A549 (cell line): ENCODE results near the gene CELSR1.

Source experiments
- CTCF ChIP-seq: fragments of >200 bp; sonication (Bioruptor Twin); formaldehyde crosslinking; IDR thresholded peaks from 3 replicates; pipeline ENCODE4 v1.5.1; 2016
- EHMT2 ChIP-seq: fragments of 200-600 bp; sonication (generic); IDR thresholded peaks from 2 replicates; pipeline ENCODE4 v1.6.1; 2016; ENCODE audit warnings: antibody characterized with exemption, low read depth, mild to moderate bottlenecking, moderate library complexity
- JUN ChIP-seq, 2 experiments: fragments of >200 bp; sonication (Bioruptor Twin); formaldehyde crosslinking; IDR thresholded peaks; 2 replicates in 1 of 2; 3 replicates in 1 of 2; pipeline ENCODE4 v1.6.1; 2016 to 2017
- MAX ChIP-seq: IDR thresholded peaks from 2 replicates; pipeline ENCODE4 v1.6.1; 2012
- POLR2A ChIP-seq: IDR thresholded peaks from 2 replicates; pipeline ENCODE4 v1.6.1; 2012; ENCODE audit warnings: mild to moderate bottlenecking, low read length
- REST ChIP-seq: fragments of 200-600 bp; sonication (generic); IDR thresholded peaks from 2 replicates; pipeline ENCODE4 v1.6.1; 2016; ENCODE audit warnings: antibody characterized with exemption, mild to moderate bottlenecking, moderate library complexity
- SMC3 ChIP-seq: fragments of >200 bp; sonication (Bioruptor Twin); formaldehyde crosslinking; IDR thresholded peaks from 3 replicates; pipeline ENCODE4 v1.6.1; 2018; ENCODE audit warnings: inconsistent platforms
- SREBF2 ChIP-seq: fragments of 450-650 bp; IDR thresholded peaks from 2 replicates; pipeline ENCODE4 v1.6.1; 2014; ENCODE audit warnings: mild to moderate bottlenecking, moderate library complexity
- USF2 ChIP-seq: fragments of 450-650 bp; IDR thresholded peaks from 2 replicates; pipeline ENCODE4 v1.6.1; 2014; ENCODE audit warnings: antibody characterized with exemption

- no peak for TF ChIP-seq CTCF
- TF ChIP-seq JUN (IDR thresholded peaks at IDR 0.05) = no peak
- TF ChIP-seq REST = no peak
- TF ChIP-seq SMC3 = no peak
- TF ChIP-seq USF2 = no peak
- TF ChIP-seq POLR2A = no peak
- TF ChIP-seq SREBF2 = no peak
- no peak for TF ChIP-seq EHMT2
- no peak for TF ChIP-seq MAX
Observed at GRCh38 chr22:46322711-46323110, 214.7 kb downstream of the CELSR1 start.
